ENCODE data around the gene YJEFN3.

DNA sequence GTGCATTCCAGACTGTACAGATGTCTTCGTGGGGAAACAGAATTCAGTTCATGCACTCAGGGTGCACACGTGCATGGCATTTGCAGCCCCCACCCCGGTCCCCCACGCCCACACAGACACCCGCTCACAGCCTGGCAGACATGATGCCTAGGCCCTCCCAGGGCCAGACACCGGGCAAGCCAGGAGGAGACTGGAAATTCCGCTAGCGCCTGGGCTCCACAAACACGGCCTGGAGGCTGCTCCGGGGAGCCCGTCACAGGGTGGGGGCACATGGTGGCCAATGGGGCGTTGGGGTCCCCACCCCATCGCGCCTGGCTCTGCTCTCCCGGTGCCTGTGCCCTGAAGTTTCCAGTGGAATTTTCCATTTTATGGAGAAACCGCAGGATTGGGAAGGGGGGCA lies 12.9 kb downstream of the YJEFN3 start:
- TF ChIP-seq, protein P1, sequence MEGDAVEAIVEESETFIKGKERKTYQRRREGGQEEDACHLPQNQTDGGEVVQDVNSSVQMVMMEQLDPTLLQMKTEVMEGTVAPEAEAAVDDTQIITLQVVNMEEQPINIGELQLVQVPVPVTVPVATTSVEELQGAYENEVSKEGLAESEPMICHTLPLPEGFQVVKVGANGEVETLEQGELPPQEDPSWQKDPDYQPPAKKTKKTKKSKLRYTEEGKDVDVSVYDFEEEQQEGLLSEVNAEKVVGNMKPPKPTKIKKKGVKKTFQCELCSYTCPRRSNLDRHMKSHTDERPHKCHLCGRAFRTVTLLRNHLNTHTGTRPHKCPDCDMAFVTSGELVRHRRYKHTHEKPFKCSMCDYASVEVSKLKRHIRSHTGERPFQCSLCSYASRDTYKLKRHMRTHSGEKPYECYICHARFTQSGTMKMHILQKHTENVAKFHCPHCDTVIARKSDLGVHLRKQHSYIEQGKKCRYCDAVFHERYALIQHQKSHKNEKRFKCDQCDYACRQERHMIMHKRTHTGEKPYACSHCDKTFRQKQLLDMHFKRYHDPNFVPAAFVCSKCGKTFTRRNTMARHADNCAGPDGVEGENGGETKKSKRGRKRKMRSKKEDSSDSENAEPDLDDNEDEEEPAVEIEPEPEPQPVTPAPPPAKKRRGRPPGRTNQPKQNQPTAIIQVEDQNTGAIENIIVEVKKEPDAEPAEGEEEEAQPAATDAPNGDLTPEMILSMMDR (IDR thresholded peaks at IDR 0.05; ENCODE audit: low read length) = no peak
- TF ChIP-seq EZH2 (IDR thresholded peaks at IDR 0.05; ENCODE audit: borderline replicate concordance, low read length) = no peak

Data from OCI-LY1 (cell line).